Cardiac fibroblast (primary cell): ENCODE results near the gene RIMS1.
A peak's percentile ranks its signal among the peaks of the same experiment; 100 is the strongest.
"Not testable (repeated sequence)": the region's sequence is repeated elsewhere in the genome, so short reads cannot be mapped to it uniquely, and the experiment has no call there.

ENCODE experiments used
- DNase-seq, 2 donors: peaks; one replicate each; pipeline versions ENCODE4 v3.0.0 to v3.0.0-alpha.2; 2010; ENCODE audit warnings: low read depth in 2 of 2
- H3K4me3 ChIP-seq, 2 donors: replicated peaks in 1 of 2; 1 replicate in 1 of 2; 2 replicates in 1 of 2; pipeline ENCODE4 v1.5.1; 2011; ENCODE audit warnings: low read depth in 2 of 2, low read length in 2 of 2, mild to moderate bottlenecking in 2 of 2, moderate library complexity in 1 of 2
- TF ChIP-seq, protein P1 (sequence below): IDR thresholded peaks from one replicate; pipeline ENCODE4 v1.5.1; 2011; ENCODE audit warnings: low read depth, mild to moderate bottlenecking, low read length, inconsistent platforms

Gene RIMS1

DNA sequence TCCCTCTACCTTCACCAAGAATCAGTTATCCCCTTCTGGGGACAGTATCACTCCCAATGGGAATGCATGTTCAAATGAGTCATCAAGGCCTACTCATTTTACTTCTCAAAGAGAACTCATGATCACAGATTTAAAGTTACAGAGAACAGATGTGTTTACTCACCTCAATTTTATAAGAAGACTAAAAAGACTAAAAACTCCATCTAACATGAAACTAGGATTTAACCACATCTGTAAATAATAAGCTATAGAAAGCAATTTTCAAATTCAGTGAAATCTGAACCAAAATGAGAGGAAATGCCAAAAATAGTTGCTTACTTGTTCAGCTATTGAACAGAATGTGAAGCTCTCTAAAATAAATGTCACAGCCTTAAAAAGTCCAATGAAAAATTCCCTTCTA lies 435.4 kb downstream of the RIMS1 start:
- DNase-seq, result peak; percentile 9 to 60
- H3K4me3 ChIP-seq, result no peak overlapping the region

DNA sequence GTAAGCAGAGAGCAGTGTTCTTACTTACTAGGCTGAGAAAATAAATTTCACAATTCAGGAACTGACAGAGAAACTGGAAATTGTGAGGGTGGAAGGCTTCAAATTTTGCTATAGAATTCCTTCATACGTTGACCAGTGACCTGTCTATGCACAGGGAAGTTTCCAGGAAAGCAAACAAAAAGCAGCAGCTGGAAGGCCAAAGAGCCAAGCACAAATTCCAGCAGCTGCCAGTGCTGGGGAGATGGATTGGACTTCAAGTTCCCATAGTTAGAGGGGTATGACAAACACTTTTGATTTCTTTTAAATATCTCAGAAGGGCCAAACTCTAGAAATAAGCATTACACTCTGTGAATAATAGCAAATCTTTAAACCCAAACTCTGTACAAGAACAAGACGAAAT lies 436.4 kb downstream of the RIMS1 start:
- peak in 1 of 2 donors; percentile 48 for DNase-seq
- H3K4me3 ChIP-seq, result no peak overlapping the region
- TF ChIP-seq, protein P1, sequence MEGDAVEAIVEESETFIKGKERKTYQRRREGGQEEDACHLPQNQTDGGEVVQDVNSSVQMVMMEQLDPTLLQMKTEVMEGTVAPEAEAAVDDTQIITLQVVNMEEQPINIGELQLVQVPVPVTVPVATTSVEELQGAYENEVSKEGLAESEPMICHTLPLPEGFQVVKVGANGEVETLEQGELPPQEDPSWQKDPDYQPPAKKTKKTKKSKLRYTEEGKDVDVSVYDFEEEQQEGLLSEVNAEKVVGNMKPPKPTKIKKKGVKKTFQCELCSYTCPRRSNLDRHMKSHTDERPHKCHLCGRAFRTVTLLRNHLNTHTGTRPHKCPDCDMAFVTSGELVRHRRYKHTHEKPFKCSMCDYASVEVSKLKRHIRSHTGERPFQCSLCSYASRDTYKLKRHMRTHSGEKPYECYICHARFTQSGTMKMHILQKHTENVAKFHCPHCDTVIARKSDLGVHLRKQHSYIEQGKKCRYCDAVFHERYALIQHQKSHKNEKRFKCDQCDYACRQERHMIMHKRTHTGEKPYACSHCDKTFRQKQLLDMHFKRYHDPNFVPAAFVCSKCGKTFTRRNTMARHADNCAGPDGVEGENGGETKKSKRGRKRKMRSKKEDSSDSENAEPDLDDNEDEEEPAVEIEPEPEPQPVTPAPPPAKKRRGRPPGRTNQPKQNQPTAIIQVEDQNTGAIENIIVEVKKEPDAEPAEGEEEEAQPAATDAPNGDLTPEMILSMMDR, result no peak

More for the DNA sequence above, 435.4 kb downstream of the RIMS1 start:
- TF ChIP-seq, protein P1, result no peak

DNA sequence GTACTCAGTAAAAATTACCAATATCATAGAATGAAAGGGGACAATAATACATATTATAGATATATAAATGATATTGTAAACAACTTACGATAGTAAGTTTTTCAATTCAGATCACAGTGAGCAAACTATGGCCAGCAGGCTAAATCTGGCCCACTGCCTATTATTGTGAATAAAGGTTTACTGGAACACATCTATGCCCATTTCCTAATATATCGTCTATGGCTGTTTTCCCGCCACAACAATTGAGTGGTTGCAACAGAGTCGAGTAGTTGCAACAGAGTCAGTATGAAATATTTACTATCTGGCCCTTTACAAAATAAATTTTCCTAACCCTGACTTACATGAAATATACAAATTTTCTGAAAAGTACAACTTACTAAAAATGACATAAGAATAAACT lies 438.2 kb downstream of the RIMS1 start:
- DNase-seq, result peak; percentile 45 to 63
- H3K4me3 ChIP-seq, result no peak overlapping the region
- TF ChIP-seq, protein P1, result no peak

DNA sequence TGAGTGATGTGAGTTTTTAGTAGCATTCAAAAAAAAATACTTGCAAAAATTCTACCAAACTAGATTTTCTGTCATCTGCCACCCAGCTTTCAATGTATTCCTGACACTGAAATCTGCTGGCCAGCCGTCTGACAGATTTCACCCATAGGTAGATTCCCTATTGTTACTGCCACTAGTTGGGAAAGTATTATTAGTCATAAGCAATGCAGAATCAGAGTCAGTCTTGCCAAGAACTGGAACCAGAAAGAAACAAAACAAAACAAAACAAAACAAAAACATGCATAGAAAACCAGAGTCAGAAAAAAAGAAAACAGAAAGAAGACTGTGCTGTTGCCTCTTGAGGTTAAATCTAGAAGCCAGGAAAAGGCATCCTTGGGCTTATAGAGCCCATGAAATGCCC lies 442.4 kb downstream of the RIMS1 start:
- TF ChIP-seq, protein P1, result no peak
- no peak overlapping the region for H3K4me3 ChIP-seq
- DNase-seq, result peak; percentile 19 to 72

DNA sequence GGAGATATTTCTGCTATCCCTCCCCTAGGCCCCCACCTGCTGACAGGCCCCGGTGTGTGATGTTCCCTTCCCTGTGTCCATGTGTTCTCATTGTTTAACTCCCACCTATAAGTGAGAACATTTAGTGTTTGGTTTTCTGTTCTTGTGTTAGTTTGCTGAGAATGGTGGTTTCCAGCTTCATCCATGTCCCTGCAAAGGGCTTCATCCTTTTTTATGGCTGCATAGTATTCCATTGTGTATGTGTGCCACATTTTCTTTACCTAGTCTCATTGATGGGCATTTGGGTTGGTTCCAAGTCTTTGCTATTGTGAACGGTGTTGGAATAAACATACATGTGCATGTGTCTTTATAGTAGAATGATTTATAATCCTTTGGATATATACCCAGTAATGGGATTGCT lies 448.9 kb downstream of the RIMS1 start:
- not testable (repeated sequence) for DNase-seq, H3K4me3 ChIP-seq

DNA sequence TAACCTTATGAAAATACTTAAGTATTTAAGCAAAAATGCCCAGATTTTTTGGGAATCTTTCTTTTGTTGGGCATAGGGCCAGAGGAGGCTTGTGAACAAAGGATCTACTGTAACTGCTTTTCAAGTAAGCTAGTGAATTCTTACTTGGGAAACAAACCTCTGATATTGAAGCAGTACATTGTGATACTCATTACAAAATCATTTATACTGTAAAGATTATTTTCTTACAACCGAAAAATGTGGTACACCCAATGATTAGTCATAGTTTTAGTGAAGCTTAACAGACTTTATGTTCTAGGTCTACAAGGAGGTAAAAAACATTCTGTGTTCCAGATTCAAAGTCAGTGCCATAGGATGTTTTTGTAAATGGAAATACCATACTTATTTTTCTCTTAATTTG lies 462.6 kb downstream of the RIMS1 start:
- TF ChIP-seq, protein P1, result no peak
- peak; percentile 48 to 64 for DNase-seq
- no peak overlapping the region for H3K4me3 ChIP-seq

DNA sequence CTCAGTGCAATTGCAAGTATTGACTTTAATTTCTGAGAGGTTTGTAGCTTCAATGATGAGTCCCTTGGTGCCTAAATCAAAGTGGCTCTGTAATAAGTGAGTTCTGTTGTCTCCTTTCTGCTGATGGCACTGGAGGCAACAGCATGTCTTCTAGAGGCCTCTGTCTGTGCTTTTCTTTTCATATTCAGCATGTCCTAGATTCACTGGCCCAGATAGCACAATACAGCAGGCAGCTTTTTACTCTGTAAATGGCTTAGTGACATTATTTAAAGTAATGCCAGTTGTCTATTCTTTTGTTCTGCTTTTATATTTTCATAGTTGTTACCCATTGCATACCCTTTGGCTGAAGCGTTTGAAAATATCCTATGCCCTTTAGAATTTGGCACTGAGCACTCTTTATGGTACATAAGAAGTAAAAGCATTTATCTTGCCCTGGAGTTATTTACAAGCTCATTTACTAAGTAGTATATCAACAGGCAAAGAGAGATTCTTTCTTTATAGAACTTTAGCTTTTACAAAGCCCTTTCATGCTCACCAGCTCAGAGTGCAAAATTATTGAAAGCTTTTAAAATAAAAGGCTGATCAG lies 464.0 kb downstream of the RIMS1 start:
- TF ChIP-seq, protein P1, result no peak
- no peak for DNase-seq
- no peak overlapping the region for H3K4me3 ChIP-seq
